DOHH2 (cell line): Measurements from ENCODE around the gene SH3BGRL2.

Experiments used
- EZH2phosphoT487 ChIP-seq: fragments of 200-600 bp; sonication (generic); IDR thresholded peaks from 2 replicates; pipeline ENCODE4 v1.6.1; 2017; ENCODE audit warnings: borderline replicate concordance, mild to moderate bottlenecking, antibody characterized with exemption, low read length, moderate library complexity, mixed read lengths
- TF ChIP-seq, protein P1 (sequence below): fragments of 200-600 bp; sonication (generic); IDR thresholded peaks from one replicate; pipeline ENCODE4 v1.5.1; 2014; ENCODE audit warnings: antibody characterized with exemption, mild to moderate bottlenecking, low read depth, low read length; ENCODE audit not compliant: poor library complexity, severe bottlenecking

DNA sequence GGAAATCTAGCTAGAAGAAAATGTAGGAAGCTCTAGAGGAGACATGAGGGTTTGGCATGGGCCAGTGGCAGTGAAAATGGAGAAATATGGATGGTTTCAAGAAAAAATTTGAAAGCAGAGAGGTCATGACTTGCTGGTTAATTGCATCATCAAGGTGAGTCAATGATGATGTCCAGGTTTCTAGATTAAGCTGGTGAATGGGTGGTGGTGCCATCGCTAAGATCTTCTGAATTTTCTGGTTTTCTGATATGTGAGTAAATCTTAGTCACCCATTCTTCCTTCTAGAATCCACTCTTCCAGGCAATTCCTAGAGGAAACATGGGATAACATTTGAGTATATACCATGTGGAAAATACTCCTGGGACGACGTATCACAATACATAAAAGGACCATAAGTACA, 25.0 kb downstream of the SH3BGRL2 start:
- TF ChIP-seq, protein P1, sequence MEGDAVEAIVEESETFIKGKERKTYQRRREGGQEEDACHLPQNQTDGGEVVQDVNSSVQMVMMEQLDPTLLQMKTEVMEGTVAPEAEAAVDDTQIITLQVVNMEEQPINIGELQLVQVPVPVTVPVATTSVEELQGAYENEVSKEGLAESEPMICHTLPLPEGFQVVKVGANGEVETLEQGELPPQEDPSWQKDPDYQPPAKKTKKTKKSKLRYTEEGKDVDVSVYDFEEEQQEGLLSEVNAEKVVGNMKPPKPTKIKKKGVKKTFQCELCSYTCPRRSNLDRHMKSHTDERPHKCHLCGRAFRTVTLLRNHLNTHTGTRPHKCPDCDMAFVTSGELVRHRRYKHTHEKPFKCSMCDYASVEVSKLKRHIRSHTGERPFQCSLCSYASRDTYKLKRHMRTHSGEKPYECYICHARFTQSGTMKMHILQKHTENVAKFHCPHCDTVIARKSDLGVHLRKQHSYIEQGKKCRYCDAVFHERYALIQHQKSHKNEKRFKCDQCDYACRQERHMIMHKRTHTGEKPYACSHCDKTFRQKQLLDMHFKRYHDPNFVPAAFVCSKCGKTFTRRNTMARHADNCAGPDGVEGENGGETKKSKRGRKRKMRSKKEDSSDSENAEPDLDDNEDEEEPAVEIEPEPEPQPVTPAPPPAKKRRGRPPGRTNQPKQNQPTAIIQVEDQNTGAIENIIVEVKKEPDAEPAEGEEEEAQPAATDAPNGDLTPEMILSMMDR: no peak
- no peak for TF ChIP-seq EZH2phosphoT487
